Esophagus mucosa (tissue), 1 donor: Measurements from ENCODE around the gene ADO. TPM values are rescaled to one million over a fixed set of nuclear protein-coding genes. Genes with fewer than 3 reads are reported as not detected.

Experiments used
- ATAC-seq: fragments of 200-7000 bp; cut with Tn5 transposase; one replicate; pipeline ENCODE4 v1.9.1; 2020
- total RNA-seq: library from RNA; stranded (reverse); gene quantifications from one replicate; pipeline ENCODE4 v1.2.4, GENCODE V29; 2023
- donor health status: DM: yes; HTN: yes; CAD: no.

Gene ADO
- total RNA-seq, 1 donor from 2014 or later = 10.0 TPM

- ATAC-seq = no peak
These were observed 10.2 kb upstream of the ADO start for GRCh38 chr10:62794306-62794705.

- no peak for ATAC-seq
These were observed 9.4 kb upstream of the ADO start for GRCh38 chr10:62795100-62795499.

GRCh38 chr10:62795762-62796161 is 8.8 kb upstream of the ADO start:
- ATAC-seq = no peak

- no peak for ATAC-seq
These were observed 7.6 kb upstream of the ADO start for GRCh38 chr10:62796896-62797295.

- no peak for ATAC-seq
These were observed 2.6 kb upstream of the ADO start for GRCh38 chr10:62801871-62802270.

- no peak for ATAC-seq
These were observed 680 bp upstream of the ADO start for GRCh38 chr10:62803724-62804355.

GRCh38 chr10:62805231-62806099 is 945 bp downstream of the ADO start:
- peak; percentile 27 for ATAC-seq

- ATAC-seq = no peak
These were observed 1.7 kb downstream of the ADO start for GRCh38 chr10:62806251-62806650.

GRCh38 chr10:62810156-62810902 is 5.8 kb downstream of the ADO start:
- no peak for ATAC-seq

- no peak for ATAC-seq
These were observed 6.8 kb downstream of the ADO start for GRCh38 chr10:62811159-62811875.

- no peak for ATAC-seq
These were observed 8.3 kb downstream of the ADO start for GRCh38 chr10:62812672-62813439.

GRCh38 chr10:62813453-62813852 is 8.9 kb downstream of the ADO start:
- ATAC-seq = no peak

GRCh38 chr10:62813981-62814380 is 9.5 kb downstream of the ADO start:
- ATAC-seq = no peak

- no peak for ATAC-seq
These were observed 10.3 kb downstream of the ADO start for GRCh38 chr10:62814756-62815380.

- no peak for ATAC-seq
These were observed 11.0 kb downstream of the ADO start for GRCh38 chr10:62815381-62816075.

GRCh38 chr10:62816076-62816330 is 11.5 kb downstream of the ADO start:
- no peak for ATAC-seq

- ATAC-seq = peak; percentile 95
These were observed 12.0 kb downstream of the ADO start, which contains the start of gene EGR2 for GRCh38 chr10:62816331-62817120. Gene EGR2 (minus strand): TSS chr10:62816366. CDS start chr10:62816029, 337 bp downstream.

GRCh38 chr10:62817121-62817765 is 12.7 kb downstream of the ADO start:
- ATAC-seq = peak; percentile 27

GRCh38 chr10:62817766-62818425 is 13.4 kb downstream of the ADO start:
- peak; percentile 62 for ATAC-seq
